GM20000 (cell line): ENCODE data around the gene ITGA8.
"Not testable (repeated sequence)": the region's sequence is repeated elsewhere in the genome, so short reads cannot be mapped to it uniquely, and the experiment has no call there.

Experiments used
- DNase-seq: peaks from one replicate; pipeline ENCODE4 v3.0.0; 2012; ENCODE audit warnings: low spot score
- CTCF ChIP-seq: IDR thresholded peaks from 2 replicates; pipeline ENCODE4 v1.5.1; 2012; ENCODE audit warnings: mild to moderate bottlenecking, control low read depth; ENCODE audit errors: extremely low read depth, missing control alignments

The ITGA8 gene

GRCh38 chr10:15719899-15720634 is at the start of gene ITGA8:
TSS of gene ITGA8 (minus strand) at chr10:15719922. CDS start at chr10:15719771, 151 bp downstream.
- DNase-seq, result peak; percentile 40
- TF ChIP-seq CTCF, result no peak

GRCh38 chr10:15764892-15765454 is 45.3 kb upstream of the ITGA8 start:
- TF ChIP-seq CTCF, result no peak
- DNase-seq, result no peak

- no peak for DNase-seq
- TF ChIP-seq CTCF, result no peak
These were observed 43.3 kb upstream of the ITGA8 start for GRCh38 chr10:15763006-15763405.

GRCh38 chr10:15762239-15762638 is 42.5 kb upstream of the ITGA8 start:
- DNase-seq, result not testable (repeated sequence)

- not testable (repeated sequence) for DNase-seq
These were observed 41.5 kb upstream of the ITGA8 start for GRCh38 chr10:15761224-15761623.

- TF ChIP-seq CTCF, result no peak
- DNase-seq, result no peak
These were observed 41.0 kb upstream of the ITGA8 start for GRCh38 chr10:15760681-15761080.

GRCh38 chr10:15759265-15759664 is 39.5 kb upstream of the ITGA8 start:
- no peak for TF ChIP-seq CTCF
- DNase-seq, result no peak

- no peak for DNase-seq
- no peak for TF ChIP-seq CTCF
These were observed 38.9 kb upstream of the ITGA8 start for GRCh38 chr10:15758618-15759017.
